Left forelimb (tissue), 1 donor: ENCODE results near the gene MYLK3.
A peak's percentile ranks its signal among the peaks of the same experiment; 100 is the strongest.
"Not testable (repeated sequence)": the region's sequence is repeated elsewhere in the genome, so short reads cannot be mapped to it uniquely, and the experiment has no call there.

Experiments
- DNase-seq: peaks from one replicate; pipeline ENCODE4 v3.0.0-alpha.2; 2018; ENCODE audit warnings: low spot score

Gene MYLK3

DNA sequence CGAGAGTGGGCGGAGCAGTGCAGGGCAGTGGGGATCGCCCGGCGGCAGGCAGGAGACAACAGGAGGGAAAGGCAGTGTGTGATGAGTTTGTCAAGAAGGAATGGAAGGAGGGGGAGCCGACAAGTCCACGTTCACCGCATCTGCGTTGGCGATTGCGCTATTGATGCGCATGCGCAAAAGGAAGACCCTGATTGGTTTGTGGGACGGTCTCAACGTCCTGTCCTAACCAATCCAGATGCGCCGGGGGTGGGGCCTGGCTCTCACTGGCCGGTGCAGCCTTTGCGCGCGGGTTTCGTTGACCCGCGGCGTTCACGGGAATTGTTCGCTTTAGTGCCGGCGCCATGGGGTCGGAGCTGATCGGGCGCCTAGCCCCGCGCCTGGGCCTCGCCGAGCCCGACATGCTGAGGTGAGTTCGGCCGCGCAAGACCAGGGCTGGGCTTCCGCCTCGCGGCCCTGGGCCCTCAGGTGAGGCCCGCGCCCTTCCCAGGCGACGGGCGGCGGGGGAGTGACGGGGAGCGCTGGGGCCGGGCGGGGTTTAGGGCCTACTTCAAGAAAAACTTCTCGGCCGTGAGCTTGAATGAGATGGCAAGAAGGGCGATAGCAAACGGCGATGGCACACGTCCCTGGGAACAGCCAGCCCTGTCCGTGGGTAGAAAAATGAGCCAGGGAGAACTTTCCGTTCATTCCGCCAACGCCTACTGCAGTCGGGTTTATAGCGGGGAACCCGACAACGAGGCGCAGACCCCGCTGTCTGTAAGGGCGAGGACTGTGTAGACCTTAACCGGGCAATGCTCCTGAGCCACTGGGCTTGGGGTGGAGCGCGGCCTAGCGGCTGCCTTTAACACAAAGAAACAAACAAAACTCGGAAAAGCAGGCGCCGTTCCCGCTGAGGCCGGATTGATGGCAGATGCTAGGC lies 58.5 kb downstream of the MYLK3 start, which contains the start of gene ORC6:
TSS of gene ORC6 (plus strand) at position 295 of the 916 bp plus-strand sequence. CDS start at position 342, 47 bp downstream.
- DNase-seq, result peak; percentile 97

DNA sequence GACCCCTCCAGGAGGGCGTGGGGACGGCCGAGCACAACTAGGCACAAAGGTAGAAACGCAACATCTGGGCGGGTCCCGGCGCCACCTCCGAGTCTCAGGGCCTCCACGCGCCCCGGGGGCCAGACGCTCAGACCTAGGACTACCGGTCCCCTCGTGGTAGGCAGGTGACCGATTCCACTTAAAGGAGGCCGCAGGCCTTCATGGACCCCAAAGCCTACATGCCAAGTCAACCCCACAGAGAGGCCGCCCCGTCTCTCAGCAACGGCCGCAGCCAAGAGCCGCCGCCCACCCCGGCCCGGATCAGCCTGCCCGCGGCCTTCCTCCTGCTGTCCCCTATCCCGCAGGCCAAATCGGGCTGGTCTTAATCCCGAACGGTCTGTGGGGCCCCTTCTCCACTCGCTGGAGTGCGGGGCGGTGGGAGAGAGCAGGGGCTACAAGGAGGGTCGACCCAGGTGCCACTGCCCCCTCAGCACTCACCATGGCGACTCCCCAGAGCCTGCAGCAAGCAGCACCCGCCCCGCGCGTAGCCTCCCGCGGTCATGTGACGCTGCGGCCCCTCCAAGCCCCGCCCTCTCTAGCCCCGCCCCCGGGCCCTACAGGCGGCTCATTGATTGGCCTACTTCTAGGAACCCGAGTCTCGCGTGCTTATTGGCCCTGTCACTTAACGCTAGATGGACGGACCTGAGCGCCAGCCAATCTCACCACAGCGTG lies 59.3 kb downstream of the MYLK3 start, which contains the start of gene VPS35:
TSS of gene VPS35 (minus strand) at position 525 of the 711 bp plus-strand sequence. CDS start at position 480, 45 bp downstream.
- DNase-seq, result peak; percentile 100

DNA sequence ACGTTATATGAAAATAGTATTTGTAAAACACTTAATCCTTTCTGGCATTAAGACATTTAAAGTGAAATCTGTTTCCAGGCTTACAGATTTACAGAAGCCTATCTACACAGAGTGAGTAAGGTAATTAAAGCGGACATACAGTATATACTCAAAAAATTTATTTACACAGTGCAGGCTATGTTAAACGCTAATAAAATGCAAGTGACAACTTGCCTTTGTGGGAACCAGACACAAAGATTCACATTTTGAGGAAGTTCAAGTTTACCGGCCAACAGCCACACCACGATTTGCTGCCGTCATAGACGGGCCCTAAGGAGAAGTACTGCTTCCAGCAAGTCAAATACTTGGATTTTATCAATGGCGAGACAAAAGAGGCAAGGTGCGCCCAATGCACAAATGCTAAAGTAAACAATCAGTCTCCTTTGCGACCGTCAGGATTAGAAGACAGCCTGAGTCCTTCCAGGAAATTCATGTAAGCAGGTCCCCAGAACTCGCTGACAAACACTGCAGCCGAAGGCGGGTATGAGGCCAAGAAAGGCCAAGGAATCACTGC lies 60.0 kb downstream of the MYLK3 start:
- peak; percentile 73 for DNase-seq

- DNase-seq, result no peak
Observed at GRCh38 chr16:46687486-46687885, 60.7 kb downstream of the MYLK3 start.

DNA sequence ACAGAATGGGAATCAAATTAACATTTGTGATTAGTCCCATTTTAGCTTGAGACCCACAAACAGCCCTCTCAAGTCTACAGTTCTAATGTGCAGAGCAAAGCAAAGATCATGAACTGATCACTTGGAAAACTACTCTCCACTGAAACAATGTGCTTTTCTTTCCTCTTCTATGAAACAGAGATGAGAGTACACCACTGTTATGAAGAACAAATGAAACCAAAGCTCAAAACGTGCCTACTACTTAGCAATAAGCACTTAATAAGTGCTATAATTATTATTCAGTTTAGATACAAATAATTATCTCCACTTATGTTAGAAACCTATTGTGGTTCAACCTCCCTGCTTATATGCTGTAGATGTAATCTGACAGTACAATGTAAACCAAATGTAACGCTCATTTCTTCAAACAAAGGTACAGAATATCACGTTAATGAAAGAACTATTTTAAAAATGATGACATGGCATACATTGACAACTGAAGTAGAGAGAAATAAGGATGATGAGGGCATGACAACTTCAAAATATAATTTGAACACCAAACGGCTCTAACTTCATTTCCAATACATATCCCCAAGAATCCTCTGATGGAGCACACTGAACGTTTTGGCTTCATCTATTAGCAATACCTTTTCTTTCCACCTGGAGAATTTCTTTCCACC lies 61.2 kb downstream of the MYLK3 start:
- DNase-seq, result no peak

- not testable (repeated sequence) for DNase-seq
Observed at GRCh38 chr16:46681867-46682266, 66.3 kb downstream of the MYLK3 start.

GRCh38 chr16:46677943-46678342 lies 70.2 kb downstream of the MYLK3 start:
- not testable (repeated sequence) for DNase-seq

GRCh38 chr16:46673320-46674013 lies 74.7 kb downstream of the MYLK3 start:
- DNase-seq, result no peak

DNA sequence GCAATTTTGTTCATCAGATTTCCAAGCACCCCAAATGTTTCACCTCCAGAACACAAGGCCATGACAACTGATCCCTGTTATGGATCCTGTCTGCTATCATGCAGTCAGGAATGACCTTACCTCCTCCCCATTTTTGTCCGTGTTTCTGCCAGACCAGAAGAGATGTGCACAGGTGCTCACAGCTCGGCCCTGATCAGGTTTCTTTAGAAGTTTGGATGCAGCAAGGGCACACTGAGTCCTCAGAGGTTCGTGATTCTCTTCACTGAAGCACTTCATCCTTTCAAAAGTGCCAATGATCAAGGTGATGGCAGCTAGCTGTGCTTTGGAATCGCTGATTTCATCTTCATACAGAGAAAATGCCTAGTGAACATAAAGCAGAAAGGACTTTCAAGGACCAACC lies 86.0 kb downstream of the MYLK3 start:
- no peak for DNase-seq

GRCh38 chr16:46658925-46659324 lies 89.2 kb downstream of the MYLK3 start:
- DNase-seq, result no peak
